H1 (cell line): ENCODE measurements around the gene GNG5.

Source experiments
- EP300 ChIP-seq, 2 experiments: IDR thresholded peaks; 1 replicate in 1 of 2; 2 replicates in 1 of 2; pipeline ENCODE4 v1.6.1; 2011 to 2012; ENCODE audit warnings: low read depth in 2 of 2, low read length in 2 of 2, mild to moderate bottlenecking in 2 of 2, borderline replicate concordance in 1 of 2, inconsistent platforms in 1 of 2, moderate library complexity in 1 of 2
- GTF2F1 ChIP-seq: IDR thresholded peaks from 2 replicates; pipeline ENCODE4 v1.6.1; 2012; ENCODE audit warnings: low read depth, low read length, improper control_type of control experiment, borderline replicate concordance

GRCh38 chr1:84479998-84480397 is 26.4 kb downstream of the GNG5 start:
- TF ChIP-seq EP300 (IDR thresholded peaks at IDR 0.05; ENCODE audit: borderline replicate concordance in 1 of 2, low read depth in 2 of 2, low read length in 2 of 2): no peak
- TF ChIP-seq GTF2F1: no peak
